Lower leg skin (tissue), 3 donors: ENCODE results near the gene NOPCHAP1.
"Not testable (repeated sequence)": the region's sequence is repeated elsewhere in the genome, so short reads cannot be mapped to it uniquely, and the experiment has no call there.

Experiments
- POLR2A ChIP-seq, 2 donors: fragments of 450-650 bp; IDR thresholded peaks; one replicate each; pipeline ENCODE4 v1.6.1; 2016 to 2017; ENCODE audit warnings: antibody characterized with exemption in 2 of 2, mild to moderate bottlenecking in 1 of 2, moderate library complexity in 1 of 2
- TF ChIP-seq, protein P1 (sequence below), 3 donors: fragments of 450-650 bp; IDR thresholded peaks; one replicate each; pipeline ENCODE4 v1.5.1; 2016; ENCODE audit warnings: antibody characterized with exemption in 3 of 3, mild to moderate bottlenecking in 3 of 3, moderate library complexity in 2 of 3

DNA sequence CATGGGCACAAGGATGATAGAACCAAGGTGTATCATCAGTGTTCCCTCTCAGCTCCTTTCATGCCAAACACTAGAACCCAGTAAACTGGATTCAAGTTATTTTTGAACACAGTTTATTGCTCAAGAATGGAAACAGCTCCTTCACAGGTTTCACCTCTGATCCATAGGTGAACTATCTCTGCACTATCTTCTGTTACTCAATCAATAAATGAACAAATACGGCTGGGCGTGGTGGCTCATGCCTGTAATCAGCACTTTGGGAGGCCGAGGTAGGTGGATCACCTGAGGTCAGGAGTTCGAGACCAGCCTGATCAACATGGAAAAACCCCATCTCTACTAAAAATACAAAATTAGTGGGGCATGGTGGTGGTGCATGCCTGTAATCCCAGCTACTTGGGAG is 37.4 kb upstream of the NOPCHAP1 start:
- TF ChIP-seq, protein P1, sequence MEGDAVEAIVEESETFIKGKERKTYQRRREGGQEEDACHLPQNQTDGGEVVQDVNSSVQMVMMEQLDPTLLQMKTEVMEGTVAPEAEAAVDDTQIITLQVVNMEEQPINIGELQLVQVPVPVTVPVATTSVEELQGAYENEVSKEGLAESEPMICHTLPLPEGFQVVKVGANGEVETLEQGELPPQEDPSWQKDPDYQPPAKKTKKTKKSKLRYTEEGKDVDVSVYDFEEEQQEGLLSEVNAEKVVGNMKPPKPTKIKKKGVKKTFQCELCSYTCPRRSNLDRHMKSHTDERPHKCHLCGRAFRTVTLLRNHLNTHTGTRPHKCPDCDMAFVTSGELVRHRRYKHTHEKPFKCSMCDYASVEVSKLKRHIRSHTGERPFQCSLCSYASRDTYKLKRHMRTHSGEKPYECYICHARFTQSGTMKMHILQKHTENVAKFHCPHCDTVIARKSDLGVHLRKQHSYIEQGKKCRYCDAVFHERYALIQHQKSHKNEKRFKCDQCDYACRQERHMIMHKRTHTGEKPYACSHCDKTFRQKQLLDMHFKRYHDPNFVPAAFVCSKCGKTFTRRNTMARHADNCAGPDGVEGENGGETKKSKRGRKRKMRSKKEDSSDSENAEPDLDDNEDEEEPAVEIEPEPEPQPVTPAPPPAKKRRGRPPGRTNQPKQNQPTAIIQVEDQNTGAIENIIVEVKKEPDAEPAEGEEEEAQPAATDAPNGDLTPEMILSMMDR (IDR thresholded peaks at IDR 0.05) = not testable (repeated sequence)
- not testable (repeated sequence) for TF ChIP-seq POLR2A (IDR thresholded peaks at IDR 0.05)
